GM21381 (cell line): Measurements from ENCODE around the gene SPART.
"Not testable (repeated sequence)": the region's sequence is repeated elsewhere in the genome, so short reads cannot be mapped to it uniquely, and the experiment has no call there.

Experiments used
- ATAC-seq: cut with Tn5 transposase; IDR thresholded peaks from one replicate; pipeline ENCODE4 v1.9.1; 2021; ENCODE audit warnings: mild to moderate bottlenecking, moderate library complexity; ENCODE audit not compliant: unreplicated experiment

Gene SPART

GRCh38 chr13:36355632-36356031 is 9.4 kb upstream of the SPART start:
- ATAC-seq, result no peak

- no peak for ATAC-seq
Measured at GRCh38 chr13:36354842-36355623, 8.8 kb upstream of the SPART start.

- ATAC-seq, result no peak
Measured at GRCh38 chr13:36353001-36353400, 6.8 kb upstream of the SPART start.

- no peak for ATAC-seq
Measured at GRCh38 chr13:36352350-36352749, 6.2 kb upstream of the SPART start.

GRCh38 chr13:36347531-36348210 is 1.5 kb upstream of the SPART start:
- ATAC-seq, result no peak

GRCh38 chr13:36345438-36346221 is 564 bp downstream of the SPART start:
- peak; percentile 21 for ATAC-seq

- ATAC-seq, result no peak
Measured at GRCh38 chr13:36344886-36345437, 1.2 kb downstream of the SPART start.

- no peak for ATAC-seq
Measured at GRCh38 chr13:36344173-36344572, 2.0 kb downstream of the SPART start.

- ATAC-seq, result no peak
Measured at GRCh38 chr13:36343766-36344165, 2.4 kb downstream of the SPART start.

- no peak for ATAC-seq
Measured at GRCh38 chr13:36342715-36343114, 3.5 kb downstream of the SPART start.

GRCh38 chr13:36341718-36342117 is 4.5 kb downstream of the SPART start:
- no peak for ATAC-seq

GRCh38 chr13:36339600-36340155 is 6.5 kb downstream of the SPART start:
- ATAC-seq, result no peak

- ATAC-seq, result no peak
Measured at GRCh38 chr13:36337938-36338641, 8.1 kb downstream of the SPART start.

- ATAC-seq, result no peak
Measured at GRCh38 chr13:36332986-36333385, 13.2 kb downstream of the SPART start.

- ATAC-seq, result not testable (repeated sequence)
Measured at GRCh38 chr13:36332255-36332654, 13.9 kb downstream of the SPART start.

- ATAC-seq, result no peak
Measured at GRCh38 chr13:36331280-36331679, 14.9 kb downstream of the SPART start.

GRCh38 chr13:36329361-36329760 is 16.8 kb downstream of the SPART start:
- no peak for ATAC-seq

GRCh38 chr13:36328821-36329220 is 17.4 kb downstream of the SPART start:
- ATAC-seq, result no peak

- no peak for ATAC-seq
Measured at GRCh38 chr13:36325912-36326311, 20.3 kb downstream of the SPART start.

- not testable (repeated sequence) for ATAC-seq
Measured at GRCh38 chr13:36324881-36325280, 21.3 kb downstream of the SPART start.
